A549 treated with RU486 at 1 μM for 4 hours (cell line): ENCODE data around the gene ARHGDIG. TPM values are rescaled to one million over a fixed set of nuclear protein-coding genes. Genes with fewer than 3 reads are reported as not detected.

Experiments used
- total RNA-seq: library from RNA; stranded (reverse); fragments of 200-300 nt; extraction: Qiagen RNA extraction; gene quantifications from 5 replicates; pipeline ENCODE4 v1.2.3, GENCODE V29; 2022; ENCODE audit warnings: low read depth

Gene ARHGDIG
- total RNA-seq: 1.8 to 3.6 TPM (median 2.5 TPM) in 5 replicates

GRCh38 chr16:280552-280951, at the start of gene ARHGDIG:
TSS of gene ARHGDIG (plus strand) at chr16:280591. CDS start at chr16:280681, 90 bp downstream.

GRCh38 chr16:234468-235305, 45.7 kb upstream of the ARHGDIG start, which contains the start of gene FAM234A:
TSS of gene FAM234A (plus strand) at chr16:234821. CDS start at chr16:254414, 19,593 bp downstream.

GRCh38 chr16:275786-276232, 4.6 kb upstream of the ARHGDIG start, which contains the start of gene RGS11:
TSS of gene RGS11 (minus strand) at chr16:275944. CDS start at chr16:275911, 33 bp downstream.

GRCh38 chr16:283033-283805, 2.8 kb downstream of the ARHGDIG start, which contains the start of gene PDIA2:
TSS of gene PDIA2 (plus strand) at chr16:283164. CDS start at chr16:283170, 6 bp downstream.

Other genes with a start within 250 kb of the ARHGDIG start
- gene POLR3K, start 227.0 kb upstream of the ARHGDIG start, total RNA-seq: 35.9 to 42.8 TPM (median 42.4 TPM) in 5 replicates
- 56.8 to 85.9 TPM (median 71.1 TPM) in 5 replicates for gene SNRNP25, start 226.8 kb upstream of the ARHGDIG start, total RNA-seq
- 17.0 to 29.1 TPM (median 25.8 TPM) in 5 replicates for gene RHBDF1, start 208.0 kb upstream of the ARHGDIG start, total RNA-seq
- gene MPG, start 202.4 kb upstream of the ARHGDIG start, total RNA-seq: 61.0 to 78.2 TPM (median 72.5 TPM) in 5 replicates
- 21.2 to 30.4 TPM (median 27.7 TPM) in 5 replicates for gene NPRL3, start 141.9 kb upstream of the ARHGDIG start, total RNA-seq
- gene HBZ, start 127.9 kb upstream of the ARHGDIG start, total RNA-seq: 0.14 TPM in 1 of 5 replicates, not detected in the others
- not detected in 5 replicates for gene HBM, start 114.6 kb upstream of the ARHGDIG start, total RNA-seq
- gene HBA2, start 107.7 kb upstream of the ARHGDIG start, total RNA-seq: 0.55 to 0.80 TPM (median 0.57 TPM) in 3 of 5 replicates, not detected in the others
- 0.55 to 1.8 TPM (median 1.1 TPM) in 4 of 5 replicates, not detected in the other for gene HBA1, start 103.9 kb upstream of the ARHGDIG start, total RNA-seq
- gene HBQ1, start 100.1 kb upstream of the ARHGDIG start, total RNA-seq: 6.1 to 7.9 TPM (median 6.9 TPM) in 5 replicates
- 42.5 to 51.2 TPM (median 50.0 TPM) in 5 replicates for gene LUC7L, start 51.1 kb upstream of the ARHGDIG start, total RNA-seq
- gene FAM234A, start 45.8 kb upstream of the ARHGDIG start, total RNA-seq: 40.5 to 52.4 TPM (median 48.2 TPM) in 5 replicates
- 2.7 to 5.9 TPM (median 4.2 TPM) in 5 replicates for gene RGS11, start 4.6 kb upstream of the ARHGDIG start, total RNA-seq
- 0.13 to 0.64 TPM (median 0.31 TPM) in 4 of 5 replicates, not detected in the other for gene PDIA2, start 2.6 kb downstream of the ARHGDIG start, total RNA-seq
- 30.0 to 37.7 TPM (median 35.5 TPM) in 5 replicates for gene AXIN1, start 72.1 kb downstream of the ARHGDIG start, total RNA-seq
- 119 to 135 TPM (median 129 TPM) in 5 replicates for gene MRPL28, start 89.9 kb downstream of the ARHGDIG start, total RNA-seq
- gene PGAP6, start 101.4 kb downstream of the ARHGDIG start, total RNA-seq: 27.5 to 40.7 TPM (median 35.0 TPM) in 5 replicates
- 286 to 471 TPM (median 425 TPM) in 5 replicates for gene NME4, start 116.6 kb downstream of the ARHGDIG start, total RNA-seq
- 18.8 to 30.2 TPM (median 25.3 TPM) in 5 replicates for gene DECR2, start 121.3 kb downstream of the ARHGDIG start, total RNA-seq
- 16.4 to 22.4 TPM (median 18.8 TPM) in 5 replicates for gene RAB11FIP3, start 145.1 kb downstream of the ARHGDIG start, total RNA-seq
- gene CAPN15, start 247.1 kb downstream of the ARHGDIG start, total RNA-seq: 41.1 to 84.0 TPM (median 73.2 TPM) in 5 replicates